ENCODE results near the gene SYNGAP1. TPM values are rescaled to one million over a fixed set of nuclear protein-coding genes. Genes with fewer than 3 reads are reported as not detected.

The SYNGAP1 gene
- total RNA-seq, 1 experiment from 2014 or later, result 18.3 TPM

GRCh38 chr6:33391922-33392594 is 27.8 kb upstream of the SYNGAP1 start:
- DNase-seq, result no peak
- peaks cover 39% of the 10 kb centered on the region for H3K36me3 Mint-ChIP-seq (ENCODE audit: insufficient read depth, unreplicated experiment)
- peak overlapping the region; percentile 85 for H3K4me3 Mint-ChIP-seq (ENCODE audit: unreplicated experiment)
- Histone ChIP-seq H3K4me1 (peaks cover 12% of the 10 kb centered on the region), H3K9me3 (no peaks in the 10 kb centered on the region), H3K36me3 (ENCODE audit: control insufficient read depth, insufficient read depth, low read length) (no peaks in the 10 kb centered on the region), H3K27me3 (replicated peaks; ENCODE audit: control insufficient read depth, insufficient read depth, low read length) (no peaks in the 10 kb centered on the region), H3K4me3 (ENCODE audit: low read depth, low read length) (peak overlapping the region; percentile 91)
- CTCF ChIA-PET, result no interaction called here
- POLR2A ChIA-PET, result interaction anchor here (0.6 to 1.2 kb wide), 3 partner anchors 74 to 1565 kb away, joined by 3 to 5 read pairs (median 3); partner anchors contain the start of genes HSPA1B and ZBTB22
- TF ChIP-seq CTCF (IDR thresholded peaks at IDR 0.05; ENCODE audit: insufficient read depth in 1 of 2, low read depth in 1 of 2, low read length in 1 of 2, severe bottlenecking in 1 of 2, unreplicated experiment in 1 of 2), result no peak
- H3K27me3 Mint-ChIP-seq (ENCODE audit: insufficient read depth, unreplicated experiment), result no peaks in the 10 kb centered on the region
- intact Hi-C loops (cut with micrococcal nuclease; ENCODE audit: unreplicated experiment), result loop anchor here (1.0 to 5.0 kb wide), 5 partner anchors 18 to 1450 kb away; partner anchors contain the start of genes CUTA, RXRB and SLC39A7
- H3K4me1 Mint-ChIP-seq (ENCODE audit: low read depth, unreplicated experiment), result peaks cover 29% of the 10 kb centered on the region
- no peaks in the 10 kb centered on the region for H3K9me3 Mint-ChIP-seq (ENCODE audit: unreplicated experiment)
- BruUV-seq (replicated peaks), result no TSS peak
- H3K27ac Mint-ChIP-seq (ENCODE audit: unreplicated experiment), result peak overlapping the region; percentile 81

GRCh38 chr6:33392595-33392948 is 27.3 kb upstream of the SYNGAP1 start:
- Histone ChIP-seq H3K4me3 (ENCODE audit: low read depth, low read length) (peak overlapping the region; percentile 91), H3K27me3 (replicated peaks; ENCODE audit: control insufficient read depth, insufficient read depth, low read length) (no peaks in the 10 kb centered on the region), H3K4me1 (peaks cover 12% of the 10 kb centered on the region), H3K9me3 (no peaks in the 10 kb centered on the region), H3K36me3 (ENCODE audit: control insufficient read depth, insufficient read depth, low read length) (no peaks in the 10 kb centered on the region)
- DNase-seq, result no peak
- Mint-ChIP-seq H3K4me1 (ENCODE audit: low read depth, unreplicated experiment) (peaks cover 29% of the 10 kb centered on the region), H3K9me3 (ENCODE audit: unreplicated experiment) (no peaks in the 10 kb centered on the region), H3K4me3 (ENCODE audit: unreplicated experiment) (peak overlapping the region; percentile 85), H3K36me3 (ENCODE audit: insufficient read depth, unreplicated experiment) (peaks cover 44% of the 10 kb centered on the region), H3K27me3 (ENCODE audit: insufficient read depth, unreplicated experiment) (no peaks in the 10 kb centered on the region), H3K27ac (ENCODE audit: unreplicated experiment) (peak overlapping the region; percentile 81)
- CTCF ChIA-PET, result no interaction called here
- TSS peak; percentile 64 for BruUV-seq (replicated peaks)
- TF ChIP-seq CTCF (IDR thresholded peaks at IDR 0.05; ENCODE audit: insufficient read depth in 1 of 2, low read depth in 1 of 2, low read length in 1 of 2, severe bottlenecking in 1 of 2, unreplicated experiment in 1 of 2), result no peak
- POLR2A ChIA-PET, result interaction anchor here (0.6 to 1.2 kb wide), 3 partner anchors 75 to 1565 kb away, joined by 3 to 5 read pairs (median 3); partner anchors contain the start of genes HSPA1B and ZBTB22
- intact Hi-C loops (cut with micrococcal nuclease; ENCODE audit: unreplicated experiment), result loop anchor here (5.0 kb wide), 1 partner anchor 1450 kb away; no protein-coding TSS in a partner anchor

- peak overlapping the region; percentile 91 for H3K4me3 ChIP-seq (ENCODE audit: low read depth, low read length)
- no peak for DNase-seq
- Mint-ChIP-seq H3K4me1 (ENCODE audit: low read depth, unreplicated experiment) (peaks cover 29% of the 10 kb centered on the region), H3K36me3 (ENCODE audit: insufficient read depth, unreplicated experiment) (peaks cover 48% of the 10 kb centered on the region), H3K27me3 (ENCODE audit: insufficient read depth, unreplicated experiment) (no peaks in the 10 kb centered on the region), H3K27ac (ENCODE audit: unreplicated experiment) (peak overlapping the region; percentile 81), H3K9me3 (ENCODE audit: unreplicated experiment) (no peaks in the 10 kb centered on the region), H3K4me3 (ENCODE audit: unreplicated experiment) (peak overlapping the region; percentile 85)
- CTCF ChIA-PET, result no interaction called here
- H3K9me3 ChIP-seq, result no peaks in the 10 kb centered on the region
- no peaks in the 10 kb centered on the region for H3K36me3 ChIP-seq (ENCODE audit: control insufficient read depth, insufficient read depth, low read length)
- no peak for TF ChIP-seq CTCF (IDR thresholded peaks at IDR 0.05; ENCODE audit: insufficient read depth in 1 of 2, low read depth in 1 of 2, low read length in 1 of 2, severe bottlenecking in 1 of 2, unreplicated experiment in 1 of 2)
- no TSS peak for BruUV-seq (replicated peaks)
- peaks cover 12% of the 10 kb centered on the region for H3K4me1 ChIP-seq
- H3K27me3 ChIP-seq (replicated peaks; ENCODE audit: control insufficient read depth, insufficient read depth, low read length), result no peaks in the 10 kb centered on the region
- intact Hi-C loops (cut with micrococcal nuclease; ENCODE audit: unreplicated experiment), result loop anchor here (5.0 kb wide), 1 partner anchor 1451 kb away; no protein-coding TSS in a partner anchor
- POLR2A ChIA-PET, result no interaction called here
Measured at GRCh38 chr6:33392979-33393378, 26.9 kb upstream of the SYNGAP1 start.
